HepG2 (cell line): ENCODE measurements around the gene SP5. TPM values are rescaled to one million over a fixed set of nuclear protein-coding genes. Genes with fewer than 3 reads are reported as not detected.

Experiments used
- ATF7-NPFF ChIP-seq: sonication (generic); formaldehyde crosslinking; IDR thresholded peaks from 2 replicates; pipeline ENCODE4 v1.8.1; 2023; ENCODE audit warnings: mild to moderate bottlenecking, low read depth, missing genetic modification reagents, moderate library complexity
- BATF2 ChIP-seq: sonication (generic); formaldehyde crosslinking; IDR thresholded peaks from 2 replicates; pipeline ENCODE4 v1.8.0; 2022; ENCODE audit warnings: mild to moderate bottlenecking, missing genetic modification reagents, moderate library complexity
- CREB1 ChIP-seq, 2 experiments: fragments of 450-650 bp in 1 of 2; IDR thresholded peaks; 2 replicates each; pipeline ENCODE4 v1.6.1; 2016 to 2017; ENCODE audit warnings: control low read depth in 1 of 2, mild to moderate bottlenecking in 1 of 2, missing compliant biosample characterization in 1 of 2, missing genetic modification characterization in 1 of 2
- ESRRA ChIP-seq: sonication (generic); formaldehyde crosslinking; IDR thresholded peaks from 2 replicates; pipeline ENCODE4 v1.5.1; 2020; ENCODE audit warnings: mild to moderate bottlenecking, low read depth, missing genetic modification reagents
- FIP1L1 ChIP-seq: fragments of 200-400 bp; formaldehyde crosslinking; IDR thresholded peaks from 2 replicates; pipeline ENCODE4 v1.6.1; 2018; ENCODE audit warnings: low read depth, mild to moderate bottlenecking, low read length, moderate library complexity, borderline replicate concordance; ENCODE audit not compliant: insufficient read depth
- FLYWCH1 ChIP-seq: sonication (generic); formaldehyde crosslinking; IDR thresholded peaks from 2 replicates; pipeline ENCODE4 v1.8.1; 2023; ENCODE audit warnings: mild to moderate bottlenecking, missing genetic modification reagents
- FOXA3 ChIP-seq: IDR thresholded peaks from 2 replicates; pipeline ENCODE4 v1.6.1; 2016; ENCODE audit warnings: missing genetic modification reagents, missing compliant biosample characterization
- HMGA1 ChIP-seq: sonication (generic); formaldehyde crosslinking; conservative IDR thresholded peaks from 2 replicates; pipeline ENCODE4 v1.4.0; 2020; ENCODE audit warnings: missing genetic modification reagents
- IRF2 ChIP-seq: IDR thresholded peaks from 2 replicates; pipeline ENCODE4 v1.6.1; 2018; ENCODE audit warnings: missing genetic modification reagents, missing compliant biosample characterization
- ISX ChIP-seq: sonication (generic); formaldehyde crosslinking; conservative IDR thresholded peaks from 2 replicates; pipeline ENCODE4 v1.5.0; 2020; ENCODE audit warnings: missing genetic modification reagents
- NKX3-1 ChIP-seq: sonication (generic); formaldehyde crosslinking; IDR thresholded peaks from 2 replicates; pipeline ENCODE4 v1.5.0; 2020; ENCODE audit warnings: missing genetic modification reagents
- RBFOX2 ChIP-seq: fragments of 200-400 bp; formaldehyde crosslinking; IDR thresholded peaks from 2 replicates; pipeline ENCODE4 v1.6.1; 2017; ENCODE audit warnings: low read depth, mild to moderate bottlenecking, low read length
- RBM22 ChIP-seq: fragments of 200-400 bp; formaldehyde crosslinking; optimal IDR thresholded peaks from 2 replicates; pipeline ENCODE3; 2017; ENCODE audit warnings: mild to moderate bottlenecking, low read length, moderate library complexity
- SNRNP70 ChIP-seq: fragments of 200-400 bp; formaldehyde crosslinking; IDR thresholded peaks from 2 replicates; pipeline ENCODE4 v1.6.1; 2017; ENCODE audit warnings: mild to moderate bottlenecking, low read depth, low read length, moderate library complexity
- SRF ChIP-seq: IDR thresholded peaks from 2 replicates; pipeline ENCODE4 v1.6.1; 2011; ENCODE audit warnings: mild to moderate bottlenecking, low read depth, low read length, moderate library complexity
- TARDBP ChIP-seq: sonication (generic); formaldehyde crosslinking; IDR thresholded peaks from 2 replicates; pipeline ENCODE4 v1.8.0; 2022; ENCODE audit warnings: mild to moderate bottlenecking, missing genetic modification reagents
- TBX2 ChIP-seq: sonication (generic); formaldehyde crosslinking; IDR thresholded peaks from 2 replicates; pipeline ENCODE4 v1.5.0; 2020; ENCODE audit warnings: missing genetic modification reagents, mild to moderate bottlenecking, borderline replicate concordance
- ZNF138 ChIP-seq: sonication (generic); formaldehyde crosslinking; IDR thresholded peaks from 2 replicates; pipeline ENCODE4 v1.5.0; 2020; ENCODE audit warnings: mild to moderate bottlenecking, low read depth, missing genetic modification reagents
- ZNF503 ChIP-seq: sonication (generic); formaldehyde crosslinking; IDR thresholded peaks from 2 replicates; pipeline ENCODE4 v1.4.0; 2020; ENCODE audit warnings: missing genetic modification reagents
- ZNF75D ChIP-seq: sonication (generic); formaldehyde crosslinking; IDR thresholded peaks from 2 replicates; pipeline ENCODE4 v1.8.1; 2023; ENCODE audit warnings: missing genetic modification reagents, mild to moderate bottlenecking, borderline replicate concordance
- ZNF770 ChIP-seq: sonication (generic); formaldehyde crosslinking; IDR thresholded peaks from 2 replicates; pipeline ENCODE4 v1.5.0; 2020; ENCODE audit warnings: mild to moderate bottlenecking, missing genetic modification reagents
- ZNF775 ChIP-seq: sonication (generic); formaldehyde crosslinking; IDR thresholded peaks from 2 replicates; pipeline ENCODE4 v1.4.0; 2020; ENCODE audit warnings: missing genetic modification reagents, mild to moderate bottlenecking, moderate library complexity, borderline replicate concordance
- ZNF841 ChIP-seq: sonication (generic); formaldehyde crosslinking; IDR thresholded peaks from 2 replicates; pipeline ENCODE4 v1.8.1; 2023; ENCODE audit warnings: missing genetic modification reagents, borderline replicate concordance
- ZNF879 ChIP-seq: sonication (generic); formaldehyde crosslinking; IDR thresholded peaks from 2 replicates; pipeline ENCODE4 v1.8.1; 2023; ENCODE audit warnings: missing genetic modification reagents
- polyA plus RNA-seq, 8 experiments: library from polyadenylated mRNA; depleted of rRNA in 3 of 8; stranded (reverse) in 7 of 8; unstranded in 1 of 8; fragments of >200 nt; fragmentation: Illumina TruSeq in 4 of 8; extraction: Trizol in 4 of 8; gene quantifications; 2 replicates each; pipeline versions ENCODE4 v1.2.1 to v1.2.3, GENCODE V29; 2011 to 2016; ENCODE audit warnings: low read depth in 4 of 8, missing spikeins in 1 of 8, mixed read lengths in 1 of 8; ENCODE audit not compliant: insufficient read depth in 1 of 8
- total RNA-seq, 5 experiments: library from RNA; depleted of rRNA; stranded (reverse); fragments of >200 nt; fragmentation: Illumina TruSeq; extraction: Trizol; gene quantifications; 2 replicates each; pipeline ENCODE4 v1.2.3, GENCODE V29; 2016; ENCODE audit warnings: low read depth in 1 of 5
- TF ChIP-seq, protein P1 (sequence below): IDR thresholded peaks from 2 replicates; pipeline ENCODE4 v1.6.1; 2012; ENCODE audit warnings: low read depth, low read length, improper control_type of control experiment

SP5 gene
- total and polyA plus RNA-seq, 2 of the 13 experiments (the other 11 are each of a cell fraction or from before 2014, with no cell fraction given) = 50.8 to 119 TPM

- TF ChIP-seq CREB1 (IDR thresholded peaks at IDR 0.05) (no peak), CREB1 (CRISPR knock-in tag; IDR thresholded peaks at IDR 0.05) (no peak), FOXA3 (no peak), FLYWCH1 (CRISPR knock-in tag) (no peak), RBM22 (peak; percentile 99), IRF2 (CRISPR knock-in tag) (no peak), SNRNP70 (no peak), ZNF879 (CRISPR knock-in tag) (no peak), ISX (CRISPR knock-in tag) (no peak), TARDBP (CRISPR knock-in tag) (no peak), SRF (no peak), BATF2 (CRISPR knock-in tag) (no peak), NKX3-1 (peak; percentile 46; the same call in 1 of the 2 replicates), ZNF503 (CRISPR knock-in tag) (no peak), RBFOX2 (peak; percentile 46), TBX2 (CRISPR knock-in tag) (no peak), ZNF138 (CRISPR knock-in tag) (no peak), ZNF75D (CRISPR knock-in tag) (no peak), ATF7-NPFF (CRISPR knock-in tag) (no peak), ZNF841 (CRISPR knock-in tag) (no peak), HMGA1 (CRISPR knock-in tag) (no peak), ESRRA (CRISPR knock-in tag) (no peak), FIP1L1 (no peak), ZNF775 (CRISPR knock-in tag) (no peak), ZNF770 (CRISPR knock-in tag) (no peak)
- TF ChIP-seq, protein P1, sequence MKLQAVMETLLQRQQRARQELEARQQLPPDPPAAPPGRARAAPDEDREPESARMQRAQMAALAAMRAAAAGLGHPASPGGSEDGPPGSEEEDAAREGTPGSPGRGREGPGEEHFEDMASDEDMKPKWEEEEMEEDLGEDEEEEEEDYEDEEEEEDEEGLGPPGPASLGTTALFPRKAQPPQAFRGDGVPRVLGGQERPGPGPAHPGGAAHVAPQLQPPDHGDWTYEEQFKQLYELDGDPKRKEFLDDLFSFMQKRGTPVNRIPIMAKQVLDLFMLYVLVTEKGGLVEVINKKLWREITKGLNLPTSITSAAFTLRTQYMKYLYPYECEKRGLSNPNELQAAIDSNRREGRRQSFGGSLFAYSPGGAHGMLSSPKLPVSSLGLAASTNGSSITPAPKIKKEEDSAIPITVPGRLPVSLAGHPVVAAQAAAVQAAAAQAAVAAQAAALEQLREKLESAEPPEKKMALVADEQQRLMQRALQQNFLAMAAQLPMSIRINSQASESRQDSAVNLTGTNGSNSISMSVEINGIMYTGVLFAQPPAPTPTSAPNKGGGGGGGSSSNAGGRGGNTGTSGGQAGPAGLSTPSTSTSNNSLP = no peak
Observed at GRCh38 chr2:170717991-170718589, 3.0 kb downstream of the SP5 start (continued).
